Measurements from ENCODE around the gene ITIH2. TPM values are rescaled to one million over a fixed set of nuclear protein-coding genes. Genes with fewer than 3 reads are reported as not detected.

ITIH2 gene
- total RNA-seq, 4 donors from 2014 or later, result not detected

DNA sequence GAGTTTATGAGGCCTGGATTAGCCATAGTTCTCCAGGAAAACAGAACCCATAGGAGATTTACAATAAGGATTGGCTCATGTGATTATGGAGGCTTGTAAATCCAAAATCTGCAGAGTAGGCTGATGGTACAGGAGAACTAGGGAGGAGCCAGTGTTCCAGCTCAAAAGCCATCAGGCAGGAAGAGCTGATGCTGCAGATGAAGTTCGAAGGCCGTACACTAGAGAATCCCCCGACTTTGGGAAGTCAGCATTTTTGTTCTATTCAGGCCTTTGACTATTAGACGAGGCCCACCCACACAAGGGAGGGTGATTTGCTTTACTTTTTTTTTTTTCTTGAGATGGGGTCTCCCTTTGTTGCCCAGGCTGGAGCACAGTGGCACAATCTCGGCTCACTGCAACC lies 47.1 kb downstream of the ITIH2 start:
- intact Hi-C loops (cut with DNase I), result no loop called here
- TF ChIP-seq POLR2AphosphoS5 (IDR thresholded peaks at IDR 0.05) (no peak), EP300 (IDR thresholded peaks at IDR 0.05) (no peak), POLR2A (IDR thresholded peaks at IDR 0.05; ENCODE audit: low read depth) (no peak)
- TF ChIP-seq, protein P1, sequence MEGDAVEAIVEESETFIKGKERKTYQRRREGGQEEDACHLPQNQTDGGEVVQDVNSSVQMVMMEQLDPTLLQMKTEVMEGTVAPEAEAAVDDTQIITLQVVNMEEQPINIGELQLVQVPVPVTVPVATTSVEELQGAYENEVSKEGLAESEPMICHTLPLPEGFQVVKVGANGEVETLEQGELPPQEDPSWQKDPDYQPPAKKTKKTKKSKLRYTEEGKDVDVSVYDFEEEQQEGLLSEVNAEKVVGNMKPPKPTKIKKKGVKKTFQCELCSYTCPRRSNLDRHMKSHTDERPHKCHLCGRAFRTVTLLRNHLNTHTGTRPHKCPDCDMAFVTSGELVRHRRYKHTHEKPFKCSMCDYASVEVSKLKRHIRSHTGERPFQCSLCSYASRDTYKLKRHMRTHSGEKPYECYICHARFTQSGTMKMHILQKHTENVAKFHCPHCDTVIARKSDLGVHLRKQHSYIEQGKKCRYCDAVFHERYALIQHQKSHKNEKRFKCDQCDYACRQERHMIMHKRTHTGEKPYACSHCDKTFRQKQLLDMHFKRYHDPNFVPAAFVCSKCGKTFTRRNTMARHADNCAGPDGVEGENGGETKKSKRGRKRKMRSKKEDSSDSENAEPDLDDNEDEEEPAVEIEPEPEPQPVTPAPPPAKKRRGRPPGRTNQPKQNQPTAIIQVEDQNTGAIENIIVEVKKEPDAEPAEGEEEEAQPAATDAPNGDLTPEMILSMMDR (IDR thresholded peaks at IDR 0.05), result no peak
- H3K4me1 ChIP-seq, result no peaks in the 10 kb centered on the region
- DNase-seq (ENCODE audit: extremely low spot score), result no peak
- H3K4me3 ChIP-seq, result no peak overlapping the region
- H3K27ac ChIP-seq (replicated peaks in 1 of 4), result no peak overlapping the region
- WGBS, result 79% methylated on average over 5 of the region's 5 CpGs
- H3K27me3 ChIP-seq, result no peaks in the 10 kb centered on the region
- peaks cover 33 to 58% (median 42%) of the 10 kb centered on the region in 4 donors for H3K36me3 ChIP-seq
- no peaks in the 10 kb centered on the region for H3K9me3 ChIP-seq

DNA sequence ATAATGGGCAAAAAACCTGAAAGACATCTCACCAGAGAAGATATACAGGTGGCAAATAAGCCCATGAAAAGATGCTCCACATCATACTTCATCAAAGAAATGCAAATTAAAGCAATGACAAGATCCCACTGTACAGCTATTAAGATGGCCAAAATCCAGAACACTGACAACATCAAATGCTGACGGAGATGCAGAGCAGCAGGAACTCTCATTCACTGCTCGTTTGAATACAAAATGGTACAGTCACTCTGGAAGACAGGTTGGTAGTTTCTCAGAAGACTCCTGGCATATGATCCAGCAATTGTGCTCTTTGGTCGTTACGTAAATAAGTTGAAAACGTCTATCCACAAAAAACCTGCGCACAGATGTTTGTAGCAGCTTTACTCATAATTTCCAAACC lies 49.1 kb downstream of the ITIH2 start:
- WGBS, result 93% methylated on average over 6 of the region's 6 CpGs
- Histone ChIP-seq H3K9me3 (no peaks in the 10 kb centered on the region), H3K4me1 (no peaks in the 10 kb centered on the region), H3K36me3 (peaks cover 45 to 75% (median 60%) of the 10 kb centered on the region in 4 donors), H3K27me3 (no peaks in the 10 kb centered on the region), H3K4me3 (no peak overlapping the region), H3K27ac (replicated peaks in 1 of 4) (no peak overlapping the region)
- TF ChIP-seq POLR2A (IDR thresholded peaks at IDR 0.05; ENCODE audit: low read depth), result no peak
- TF ChIP-seq EP300 (IDR thresholded peaks at IDR 0.05), result no peak
- no peak for TF ChIP-seq POLR2AphosphoS5 (IDR thresholded peaks at IDR 0.05)
- TF ChIP-seq, protein P1 (IDR thresholded peaks at IDR 0.05), result no peak
- DNase-seq (ENCODE audit: extremely low spot score), result no peak
- intact Hi-C loops (cut with DNase I), result no loop called here

DNA sequence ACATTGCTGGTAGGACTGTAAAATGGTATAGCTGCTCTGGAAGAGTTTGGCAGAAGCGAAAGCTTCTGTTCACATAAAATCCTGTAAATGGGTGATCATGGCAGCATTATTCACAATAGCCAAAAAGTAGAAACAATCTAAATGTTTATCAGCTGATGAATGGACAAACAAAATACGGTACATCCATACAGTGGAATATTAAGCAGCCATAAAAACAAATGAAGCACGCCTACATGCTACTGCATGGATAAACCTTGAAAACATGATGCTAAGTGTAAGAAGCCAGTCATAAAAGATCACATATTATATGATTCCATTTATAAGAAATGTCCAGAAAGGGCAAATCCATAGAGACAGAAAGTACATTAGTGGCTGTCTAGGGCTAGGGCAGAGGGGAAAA lies 52.0 kb downstream of the ITIH2 start:
- Histone ChIP-seq H3K27me3 (no peaks in the 10 kb centered on the region), H3K4me1 (no peaks in the 10 kb centered on the region), H3K9me3 (no peaks in the 10 kb centered on the region), H3K27ac (replicated peaks in 1 of 4) (no peak overlapping the region), H3K36me3 (peaks cover 60 to 93% (median 79%) of the 10 kb centered on the region in 4 donors), H3K4me3 (no peak overlapping the region)
- WGBS, result 77% methylated on average over 3 of the region's 3 CpGs
- intact Hi-C loops (cut with DNase I), result no loop called here
- no peak for TF ChIP-seq EP300 (IDR thresholded peaks at IDR 0.05)
- no peak for DNase-seq (ENCODE audit: extremely low spot score)

DNA sequence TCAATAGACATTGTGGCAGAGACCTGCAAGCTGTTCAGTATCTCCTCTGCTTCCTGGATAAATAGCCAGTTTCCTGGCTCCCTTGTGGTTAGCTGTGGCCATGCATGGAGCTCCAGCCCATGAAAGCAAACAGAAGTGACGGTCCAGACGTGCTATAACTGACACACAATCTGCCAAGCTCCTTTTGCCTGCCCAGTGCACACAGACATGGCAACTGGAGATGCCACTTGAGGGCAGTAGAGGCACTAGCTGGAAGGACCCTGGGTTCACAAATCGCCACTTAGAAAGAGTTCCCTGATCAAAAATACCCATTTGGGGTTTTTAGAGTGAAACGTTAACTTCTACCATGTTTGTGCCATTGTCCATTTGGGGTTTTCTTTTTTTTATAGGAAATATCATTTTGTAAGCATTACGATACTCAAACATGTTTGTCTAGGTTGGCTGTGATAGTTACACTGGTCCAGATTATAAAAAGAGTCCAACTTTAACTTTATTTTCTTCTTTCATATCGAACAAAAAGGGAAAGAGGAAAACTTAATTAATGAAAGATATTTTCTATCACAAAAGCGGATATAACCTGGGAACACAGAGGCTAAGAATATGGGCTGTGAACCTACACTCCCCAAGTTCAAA lies 53.4 kb downstream of the ITIH2 start:
- Histone ChIP-seq H3K36me3 (peaks cover 65 to 95% (median 84%) of the 10 kb centered on the region in 4 donors), H3K4me1 (no peaks in the 10 kb centered on the region), H3K27me3 (no peaks in the 10 kb centered on the region), H3K4me3 (no peak overlapping the region), H3K9me3 (no peaks in the 10 kb centered on the region), H3K27ac (replicated peaks in 1 of 4) (no peak overlapping the region)
- no peak for DNase-seq (ENCODE audit: extremely low spot score)
- WGBS, result 77% methylated on average over 7 of the region's 7 CpGs
- intact Hi-C loops (cut with DNase I), result no loop called here
- TF ChIP-seq, protein P1 (IDR thresholded peaks at IDR 0.05), result peak in 2 of 3 experiments; percentile 9 to 28
- no peak for TF ChIP-seq POLR2A (IDR thresholded peaks at IDR 0.05; ENCODE audit: low read depth)
- no peak for TF ChIP-seq POLR2AphosphoS5 (IDR thresholded peaks at IDR 0.05)
- no peak for TF ChIP-seq EP300 (IDR thresholded peaks at IDR 0.05)

DNA sequence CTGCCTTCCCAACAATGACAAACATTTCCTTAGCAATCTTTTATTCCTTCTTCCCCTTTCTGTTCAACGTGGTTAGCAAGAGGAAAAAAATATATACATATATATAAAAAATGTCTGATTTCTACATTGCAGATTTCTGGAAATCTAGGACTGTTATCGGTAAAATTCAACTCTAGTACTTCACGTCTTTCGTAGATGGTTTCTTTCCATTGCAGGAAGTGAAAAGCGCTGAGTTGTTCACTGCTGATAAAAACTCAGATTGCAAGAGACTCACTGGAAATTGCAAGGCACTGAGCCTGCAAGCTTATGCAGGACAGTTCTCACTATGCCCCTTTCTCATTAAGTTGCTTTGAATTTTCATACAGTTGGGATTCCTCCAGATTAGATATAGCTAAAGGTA lies 60.8 kb downstream of the ITIH2 start:
- H3K9me3 ChIP-seq, result no peaks in the 10 kb centered on the region
- H3K27me3 ChIP-seq, result no peaks in the 10 kb centered on the region
- no peak for DNase-seq (ENCODE audit: extremely low spot score)
- TF ChIP-seq POLR2A (IDR thresholded peaks at IDR 0.05; ENCODE audit: low read depth), result no peak
- TF ChIP-seq, protein P1 (IDR thresholded peaks at IDR 0.05), result no peak
- no peak for TF ChIP-seq POLR2AphosphoS5 (IDR thresholded peaks at IDR 0.05)
- no peak for TF ChIP-seq EP300 (IDR thresholded peaks at IDR 0.05)
- WGBS, result 76% methylated on average over 5 of the region's 5 CpGs
- no peak overlapping the region for H3K4me3 ChIP-seq
- no peaks in the 10 kb centered on the region for H3K4me1 ChIP-seq
- peaks cover 64 to 100% (median 88%) of the 10 kb centered on the region in 4 donors for H3K36me3 ChIP-seq
- intact Hi-C loops (cut with DNase I), result no loop called here
- H3K27ac ChIP-seq (replicated peaks in 1 of 4), result no peak overlapping the region
